Inferior parietal cortex (tissue), 1 donor: Measurements from ENCODE around the gene IKZF2.
"Not testable (repeated sequence)": the region's sequence is repeated elsewhere in the genome, so short reads cannot be mapped to it uniquely, and the experiment has no call there.

Source experiments
- DNase-seq: peaks from one replicate; pipeline ENCODE4 v3.0.0-alpha.2; 2016; ENCODE audit errors: extremely low spot score

The IKZF2 gene

DNA sequence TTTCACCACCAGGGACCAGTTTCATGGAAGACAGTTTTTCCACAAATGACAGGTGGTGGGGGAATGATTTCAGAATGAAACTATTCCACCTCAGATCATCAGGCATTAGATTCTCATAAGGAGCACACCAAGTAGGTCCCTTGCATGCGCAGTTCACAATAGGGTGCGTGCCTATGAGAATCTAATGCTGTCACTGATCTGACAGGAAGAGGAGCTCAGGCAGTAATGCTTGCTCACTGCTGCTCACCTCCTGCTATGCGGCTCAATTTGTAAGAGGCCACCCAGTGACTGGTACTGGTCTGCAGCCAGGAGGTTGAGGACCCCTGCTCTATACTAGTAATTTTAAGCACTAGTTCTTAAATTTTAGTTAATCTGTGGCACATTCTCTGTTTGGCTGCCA, 107.8 kb downstream of the IKZF2 start:
- DNase-seq, result no peak

DNA sequence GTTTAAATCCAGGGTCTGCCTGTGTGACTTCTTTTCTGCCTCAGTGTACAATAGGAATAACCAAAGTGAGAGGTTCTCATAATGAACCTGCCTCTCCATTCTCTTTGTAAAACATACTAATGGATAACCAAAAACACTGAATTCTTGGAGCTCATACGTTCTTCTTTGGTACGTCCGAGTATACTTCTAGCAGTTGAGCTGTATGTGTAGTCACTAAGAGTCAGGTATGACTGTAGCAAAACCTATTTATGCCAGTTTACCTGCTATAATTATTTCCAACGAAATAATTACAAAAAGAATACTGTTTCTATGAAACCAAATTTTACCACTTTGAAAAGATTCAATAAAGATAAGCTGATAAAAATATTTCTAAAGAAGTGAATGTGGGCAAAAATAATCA, 109.2 kb downstream of the IKZF2 start:
- DNase-seq, result no peak

DNA sequence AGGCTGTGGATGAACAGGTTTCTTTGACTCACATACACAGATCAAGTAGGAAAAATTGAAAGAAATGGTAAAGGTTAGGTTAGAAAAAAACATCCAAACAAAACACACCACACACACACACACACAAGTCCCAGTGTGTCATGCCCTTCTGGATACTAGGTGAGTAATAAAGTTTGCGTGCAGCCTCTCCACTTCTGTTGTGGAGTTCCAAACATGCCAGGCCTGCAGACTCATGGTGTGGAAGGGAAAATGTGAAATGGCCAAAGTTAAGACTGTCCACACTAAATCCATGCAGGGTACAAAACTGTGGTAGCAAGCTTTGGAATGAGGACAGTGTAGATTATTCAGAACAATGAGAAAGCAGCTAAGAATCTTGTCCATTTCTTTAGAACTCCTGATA, 114.6 kb downstream of the IKZF2 start:
- no peak for DNase-seq

DNA sequence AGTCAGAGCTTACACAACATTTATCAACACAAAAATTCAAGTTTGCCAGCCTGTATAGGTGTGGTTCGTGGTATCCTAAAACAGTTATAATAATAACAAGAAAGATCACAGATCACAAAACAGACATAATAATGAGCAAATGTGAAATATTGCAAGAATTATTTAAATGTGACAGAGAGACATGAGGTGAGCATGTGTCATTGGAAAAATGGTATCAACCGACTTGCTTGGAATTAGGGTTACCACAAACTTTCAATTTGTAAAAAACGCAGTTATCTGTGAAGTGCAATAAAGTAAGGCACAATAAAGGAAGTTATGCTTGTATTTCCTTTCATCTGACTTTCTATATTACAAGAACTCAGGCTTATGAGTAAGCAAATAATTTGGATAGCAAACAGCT, 116.8 kb downstream of the IKZF2 start:
- no peak for DNase-seq

DNA sequence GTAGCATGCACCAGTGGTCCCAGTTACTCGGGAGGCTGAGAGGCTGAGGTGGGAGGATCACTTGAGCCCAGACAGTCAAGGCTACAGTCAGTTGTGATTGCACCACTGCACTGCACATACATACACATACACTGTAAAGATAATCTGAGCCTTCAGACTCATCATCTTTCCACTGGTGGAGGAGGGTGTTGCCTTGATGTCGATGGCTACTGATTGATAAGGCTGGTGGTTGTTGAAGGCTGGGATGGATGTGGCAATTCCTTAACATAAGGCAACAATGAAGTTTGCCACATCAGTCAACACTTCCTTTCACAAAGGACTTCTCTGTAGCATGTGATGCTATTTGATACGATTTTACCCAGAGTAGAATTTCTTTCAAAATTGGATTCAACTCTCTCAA, 118.8 kb downstream of the IKZF2 start:
- DNase-seq, result no peak

DNA sequence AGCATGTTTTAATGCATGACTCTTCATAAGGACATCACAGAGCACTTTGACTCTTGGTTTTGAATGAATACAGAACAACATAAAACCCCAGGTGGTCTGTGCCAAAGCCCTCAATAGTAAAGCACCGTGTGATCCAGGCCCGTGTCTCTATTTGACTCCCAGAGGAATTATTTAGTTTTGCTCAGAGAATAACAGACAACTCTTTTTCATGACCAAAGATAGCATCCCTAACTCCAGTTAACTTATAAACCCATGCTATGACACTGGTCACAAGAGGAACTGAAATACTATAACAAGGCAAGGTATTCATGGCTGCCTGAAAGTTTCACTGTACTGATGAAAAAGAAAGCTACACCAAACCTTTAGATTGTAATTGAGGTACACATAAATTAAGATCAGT, 128.4 kb downstream of the IKZF2 start:
- no peak for DNase-seq

DNA sequence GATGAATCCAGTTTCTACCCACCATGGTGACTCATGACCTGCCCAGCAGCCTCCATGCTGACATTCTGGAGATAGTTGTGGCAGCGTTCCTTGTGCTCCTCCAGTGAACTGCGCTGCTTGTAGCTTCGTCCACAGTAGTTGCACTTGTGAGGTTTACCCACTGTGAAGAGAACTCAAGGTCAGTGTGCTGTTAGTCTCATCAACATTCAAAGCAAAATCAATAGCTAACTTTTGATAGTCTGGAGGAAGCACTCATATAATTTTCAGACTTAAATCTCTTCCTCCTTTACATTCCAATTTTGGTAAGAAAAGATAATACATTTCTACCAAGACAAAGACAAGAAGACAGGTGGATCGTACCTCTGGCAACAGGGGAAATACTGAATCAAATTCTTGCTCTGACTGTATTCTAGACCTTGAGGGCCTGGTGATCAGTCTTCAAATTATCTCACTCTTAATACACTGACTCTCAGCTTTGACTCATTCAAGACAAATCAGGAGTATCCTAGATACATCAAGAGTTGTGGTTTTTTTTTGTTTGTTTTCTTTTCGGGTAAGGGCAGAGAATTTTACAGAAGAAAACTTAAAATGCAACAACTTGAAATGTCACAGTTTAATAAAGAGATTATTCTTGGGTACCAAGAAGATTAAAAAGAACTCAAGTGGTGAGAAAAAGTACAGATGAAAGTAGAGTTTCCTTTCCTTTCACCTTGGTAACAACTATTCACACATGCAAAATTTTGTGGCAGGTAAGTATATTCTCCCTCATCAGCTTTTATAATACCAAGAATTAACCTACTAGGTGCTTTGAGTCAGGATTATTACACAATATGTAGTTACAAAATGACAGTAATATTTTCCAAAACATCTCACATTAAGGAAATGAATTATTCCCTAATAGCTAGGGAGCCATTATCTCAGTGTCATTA, 129.2 kb downstream of the IKZF2 start:
- no peak for DNase-seq

DNA sequence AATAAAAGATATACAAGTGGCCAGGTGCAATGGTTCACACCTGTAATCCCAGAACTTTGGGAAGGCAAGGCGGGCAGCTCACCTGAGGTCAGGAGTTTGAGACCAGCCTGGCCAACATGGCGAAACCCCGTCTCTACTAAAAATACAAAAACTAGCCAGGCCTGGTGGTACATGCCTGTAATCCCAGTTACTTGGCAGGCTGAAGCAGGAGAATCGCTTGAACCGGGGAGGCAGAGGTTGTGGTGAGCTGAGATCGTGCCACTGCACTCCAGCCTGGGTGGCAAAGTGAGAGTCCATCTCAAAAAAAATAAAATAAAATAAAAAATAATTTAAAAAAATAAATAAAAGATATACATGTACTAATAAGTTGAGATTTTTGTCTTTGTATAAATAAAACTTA, 130.5 kb downstream of the IKZF2 start:
- not testable (repeated sequence) for DNase-seq

DNA sequence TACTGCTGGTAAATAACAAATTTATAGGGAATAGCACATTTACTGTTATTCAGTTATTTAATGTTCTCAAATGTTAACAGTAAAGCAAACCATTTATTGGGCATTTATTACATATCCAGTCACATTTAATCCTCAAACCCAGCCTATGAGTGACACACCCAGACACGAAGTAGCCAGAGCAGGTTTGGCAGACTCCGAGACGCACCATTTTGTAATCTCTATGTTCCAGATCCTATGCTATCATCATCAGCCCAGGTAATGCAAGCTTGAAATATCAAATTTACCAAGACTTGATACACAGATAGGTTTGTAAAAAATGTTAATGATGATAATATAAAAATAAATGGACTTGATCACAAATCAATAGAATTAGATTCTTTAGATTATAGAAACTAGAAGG, 131.1 kb downstream of the IKZF2 start:
- DNase-seq, result no peak

DNA sequence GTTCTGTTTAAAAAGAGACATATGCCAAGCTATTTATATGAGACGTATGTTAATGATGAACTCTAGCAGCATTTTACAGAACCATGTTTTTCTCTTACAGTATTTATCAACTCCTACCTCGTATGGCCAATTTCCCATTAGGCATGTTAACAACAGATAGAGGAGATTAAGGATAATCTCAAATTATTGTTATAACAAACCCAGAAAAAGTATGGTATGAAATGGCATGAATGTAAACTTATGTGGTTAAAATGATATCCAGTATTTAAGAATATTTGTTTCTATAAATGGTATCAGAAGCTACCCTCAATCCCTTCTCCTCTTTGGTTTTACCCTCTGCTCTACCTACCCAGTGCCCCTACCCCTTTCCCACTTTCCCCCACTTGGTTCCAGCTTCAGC, 132.0 kb downstream of the IKZF2 start:
- no peak for DNase-seq

DNA sequence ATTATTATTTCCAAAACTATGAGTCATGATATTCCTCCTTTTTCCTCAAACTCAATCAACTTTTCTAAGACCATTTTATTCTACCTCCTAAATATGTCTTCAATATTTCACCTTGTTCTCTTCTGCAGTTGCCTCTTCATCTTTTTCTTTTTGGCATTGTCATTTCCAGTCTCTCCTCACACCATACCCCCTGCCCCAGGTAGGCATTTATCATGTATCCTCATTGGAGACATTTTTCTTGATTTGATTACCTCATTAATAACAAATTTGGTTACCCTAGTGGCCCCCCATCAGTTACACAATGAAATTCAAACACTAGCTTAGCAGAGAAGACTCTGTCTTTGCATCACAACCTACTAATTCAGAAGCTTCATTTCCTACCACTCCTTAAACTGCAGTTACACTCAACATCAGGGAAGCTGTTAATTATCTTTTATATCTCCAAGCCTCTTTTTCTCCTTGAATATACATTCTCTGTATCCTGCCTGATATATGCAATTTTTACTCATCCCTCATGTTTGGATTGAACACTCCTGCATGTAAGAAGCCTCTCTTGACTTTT, 133.0 kb downstream of the IKZF2 start:
- DNase-seq, result no peak

DNA sequence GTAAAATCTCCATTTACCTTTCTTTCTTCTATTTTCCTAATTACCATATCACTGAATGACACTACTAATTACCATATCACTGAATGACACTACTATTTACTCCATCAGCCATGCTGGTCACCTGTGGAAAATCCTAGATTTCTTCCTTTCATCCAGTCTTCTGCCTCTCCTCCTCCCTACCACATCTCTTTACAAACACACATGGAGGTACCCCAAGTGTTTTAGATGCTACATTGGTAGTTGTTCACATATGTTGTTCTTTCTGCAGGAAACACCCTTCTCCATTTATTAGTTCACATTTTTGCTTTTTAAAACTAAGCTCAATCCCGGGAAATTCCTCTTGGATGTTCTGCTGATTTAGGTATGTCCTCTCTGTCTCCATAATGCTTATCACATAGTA, 134.0 kb downstream of the IKZF2 start:
- no peak for DNase-seq

DNA sequence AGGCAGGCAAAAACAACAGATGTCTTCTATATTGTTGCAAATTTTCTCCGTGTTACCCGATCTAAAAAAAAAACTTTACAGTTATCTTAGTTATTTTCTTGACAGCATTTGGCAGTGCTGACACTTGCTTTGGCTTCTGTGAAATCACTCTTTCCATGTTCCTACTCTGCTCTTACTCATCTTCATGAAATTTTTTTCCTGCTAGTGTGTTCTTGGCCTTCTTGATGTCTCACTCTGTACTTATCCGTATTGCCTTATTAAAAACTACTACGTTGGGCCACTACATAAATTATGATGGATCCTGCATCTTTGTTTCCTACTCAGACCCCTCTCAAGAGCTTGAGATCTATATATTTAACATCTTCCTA, 134.4 kb downstream of the IKZF2 start:
- DNase-seq, result no peak

DNA sequence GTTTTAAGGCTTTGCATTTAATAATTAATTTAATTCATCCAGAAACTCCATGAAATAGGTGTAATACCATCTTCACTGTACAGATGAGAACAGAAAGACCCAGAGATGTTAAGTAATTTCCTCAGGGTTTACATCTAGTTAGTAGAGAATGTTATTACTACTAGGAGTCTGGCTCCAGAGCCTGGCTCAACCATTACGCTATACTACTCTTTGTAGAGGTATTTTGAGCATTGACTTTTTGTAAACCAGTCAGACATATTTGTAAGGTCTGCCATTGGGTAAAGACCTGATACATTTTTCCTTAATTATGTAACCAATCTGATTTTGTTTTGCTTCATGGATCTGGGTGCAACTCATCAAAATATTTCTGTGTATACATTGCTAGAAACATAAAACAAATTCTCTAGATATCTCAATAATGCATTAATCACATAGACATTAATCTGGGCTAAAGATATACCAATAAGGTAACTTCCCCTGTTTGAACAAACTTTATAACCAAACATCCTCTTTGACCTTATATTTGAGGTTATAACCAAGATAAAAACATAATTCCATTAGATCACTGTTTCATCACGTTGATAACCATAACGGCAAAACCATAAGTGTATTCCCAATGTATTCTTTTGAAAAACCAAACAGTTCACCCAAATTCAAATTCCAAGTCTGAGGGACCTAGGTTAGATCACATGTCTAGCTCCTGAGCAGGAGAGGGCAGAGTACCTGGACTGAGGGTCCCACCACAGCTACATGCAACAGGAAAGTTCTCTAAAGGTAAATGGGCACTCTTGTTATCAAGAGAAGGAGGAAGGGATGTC, 135.0 kb downstream of the IKZF2 start:
- DNase-seq, result no peak

DNA sequence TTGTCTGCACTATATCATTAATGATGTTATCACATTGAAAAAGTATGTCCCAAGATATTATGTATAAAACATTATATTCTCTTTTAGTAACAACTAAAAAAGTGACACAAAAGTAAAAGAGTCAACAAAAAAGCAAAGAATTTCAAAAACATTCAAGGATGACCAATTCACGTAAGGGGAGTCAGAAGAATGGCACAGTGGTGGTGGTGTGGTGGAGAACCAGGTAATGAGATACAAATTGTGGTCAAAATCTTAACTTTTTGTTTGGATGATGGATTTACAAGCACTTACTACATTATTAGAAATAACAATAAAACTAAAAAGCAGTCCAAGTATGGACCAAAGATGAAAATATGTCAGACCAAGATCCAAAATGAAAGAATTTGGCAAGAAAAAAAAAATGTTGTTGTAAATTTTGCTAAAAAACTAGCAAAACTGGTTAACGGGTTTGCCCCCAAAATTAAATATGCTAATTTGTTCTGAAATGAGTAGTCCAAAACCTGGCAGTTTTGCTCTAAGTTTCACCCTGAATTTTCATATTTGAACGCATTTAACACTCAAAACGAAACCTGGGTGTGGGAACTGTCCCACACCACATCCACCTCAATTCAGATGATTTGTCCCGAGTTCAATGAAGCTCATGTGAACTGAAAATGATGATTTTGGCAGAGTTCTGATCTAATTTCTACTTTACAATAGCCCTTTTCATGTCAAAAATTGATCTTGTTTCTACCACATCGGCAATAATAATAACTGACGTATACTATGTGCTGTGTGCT, 135.8 kb downstream of the IKZF2 start:
- DNase-seq, result no peak

DNA sequence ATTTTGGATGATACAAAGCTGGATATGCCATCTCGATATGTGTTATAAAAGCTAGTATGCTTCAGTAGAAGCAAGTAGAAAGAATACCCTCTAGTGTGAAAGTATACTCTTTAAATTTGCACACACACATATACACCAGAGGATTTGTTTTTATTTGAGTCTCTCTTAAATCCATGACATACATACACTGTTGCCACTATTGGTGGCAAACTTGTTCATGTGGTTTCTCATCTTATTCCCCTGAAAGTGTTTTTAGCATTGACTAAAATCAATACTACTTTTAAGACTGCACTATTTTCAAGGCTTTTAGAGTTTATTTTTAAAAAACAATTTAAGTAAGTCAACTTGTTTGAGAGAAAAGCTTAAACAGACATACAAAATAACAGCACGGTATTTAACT, 137.4 kb downstream of the IKZF2 start:
- DNase-seq, result no peak

DNA sequence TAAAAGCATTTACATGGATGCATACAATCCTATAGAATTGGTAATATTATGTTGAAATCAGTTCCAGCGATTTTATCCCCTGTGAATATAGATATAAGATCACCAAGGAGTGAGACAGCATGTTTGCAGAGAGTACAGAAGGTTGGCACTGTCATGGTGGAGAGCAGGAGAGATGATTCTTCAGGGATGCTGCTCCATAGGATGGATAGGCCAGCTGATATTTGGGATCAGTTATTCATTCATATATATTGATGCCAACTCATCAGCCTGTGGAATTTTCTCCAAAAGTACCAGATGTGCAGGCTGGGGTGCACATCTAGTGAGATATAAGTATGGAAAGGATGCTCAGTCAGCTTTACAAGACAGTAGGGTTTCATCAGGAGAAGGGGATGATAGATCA, 139.9 kb downstream of the IKZF2 start:
- DNase-seq, result no peak

DNA sequence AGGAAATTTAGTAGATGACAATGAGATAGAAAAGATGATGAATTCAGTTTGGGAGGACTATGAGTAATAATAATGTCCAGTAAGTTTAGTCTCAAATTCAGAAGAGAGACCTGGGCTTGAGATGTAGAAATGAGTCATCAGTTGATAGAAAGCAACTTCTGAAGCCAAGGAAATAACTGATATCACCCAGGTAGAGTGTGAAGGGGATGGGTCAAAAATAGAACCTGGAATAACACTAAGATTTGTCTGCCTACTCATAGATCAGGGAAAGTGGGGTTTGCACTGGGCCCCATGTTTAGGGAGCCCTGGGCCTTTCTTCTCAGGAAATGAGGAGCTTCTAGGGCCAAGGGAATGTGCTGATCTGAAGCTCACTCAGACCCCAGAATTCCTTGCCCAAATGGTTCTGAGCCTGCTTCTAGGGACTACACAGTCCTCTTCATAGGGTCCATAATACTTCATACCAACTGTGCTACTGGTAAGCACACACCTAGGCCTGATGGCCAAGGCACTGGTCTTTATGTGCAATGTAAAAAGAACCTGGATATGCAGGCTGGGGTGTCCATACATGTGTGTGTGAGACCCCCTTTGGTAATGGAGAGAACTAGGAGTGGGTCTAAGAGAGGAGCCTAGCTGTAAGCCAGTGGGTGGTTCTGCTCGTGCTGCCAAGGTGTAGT, 141.2 kb downstream of the IKZF2 start:
- DNase-seq, result no peak

DNA sequence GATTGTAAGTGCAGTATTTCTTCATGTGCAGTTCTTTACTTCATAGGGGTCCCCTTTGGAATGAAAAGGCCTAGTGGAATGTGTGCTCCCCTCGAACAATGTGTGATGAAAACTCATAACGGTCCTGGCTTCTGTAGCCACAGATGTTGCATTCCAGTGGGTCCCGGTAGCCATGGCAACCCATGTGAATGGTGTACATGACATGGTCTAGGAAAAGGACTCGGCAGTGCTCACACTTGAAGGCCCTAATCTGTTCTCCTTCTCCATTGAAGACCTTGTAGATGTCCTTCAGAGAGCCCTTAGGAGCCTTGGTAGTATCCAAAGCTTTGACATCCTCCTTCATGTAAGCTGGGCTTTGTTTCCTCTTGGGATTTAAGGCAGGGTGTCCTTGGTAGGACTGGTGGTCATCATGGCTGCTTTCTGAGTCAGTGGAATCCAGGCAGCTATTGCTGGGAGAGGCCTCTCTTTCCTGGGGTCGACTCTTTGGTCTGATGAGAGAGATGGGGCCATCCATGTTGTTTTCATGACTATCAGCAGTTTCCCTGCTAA, 144.0 kb downstream of the IKZF2 start:
- no peak for DNase-seq

DNA sequence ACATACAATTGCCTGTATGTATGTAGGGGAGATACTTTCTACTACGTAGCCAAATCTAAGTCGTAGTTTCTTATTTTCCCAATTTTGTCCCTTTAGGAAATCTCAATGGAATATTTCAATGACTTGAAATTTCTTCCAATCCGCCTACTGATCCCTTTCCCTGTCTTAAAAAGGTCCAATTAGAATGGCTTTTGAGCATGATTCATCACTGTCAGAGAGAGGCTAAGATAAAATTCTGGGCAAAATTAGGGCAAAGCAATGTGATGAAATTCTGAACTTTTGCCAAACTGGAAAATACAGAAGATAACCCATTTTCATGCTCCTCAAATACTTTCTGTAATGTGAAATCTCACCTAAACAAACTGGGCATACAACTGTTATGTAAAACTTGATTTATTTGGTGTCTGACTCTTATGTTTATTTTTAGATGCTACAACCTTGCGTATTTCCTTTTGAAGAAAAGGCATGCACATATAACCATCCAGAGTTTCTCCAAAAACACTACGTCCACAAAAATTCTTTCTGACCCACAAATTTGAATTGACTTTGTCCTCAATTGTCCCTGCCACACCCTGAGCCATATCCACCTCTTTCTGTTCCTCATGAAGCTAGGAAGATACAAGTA, 147.1 kb downstream of the IKZF2 start:
- no peak for DNase-seq

DNA sequence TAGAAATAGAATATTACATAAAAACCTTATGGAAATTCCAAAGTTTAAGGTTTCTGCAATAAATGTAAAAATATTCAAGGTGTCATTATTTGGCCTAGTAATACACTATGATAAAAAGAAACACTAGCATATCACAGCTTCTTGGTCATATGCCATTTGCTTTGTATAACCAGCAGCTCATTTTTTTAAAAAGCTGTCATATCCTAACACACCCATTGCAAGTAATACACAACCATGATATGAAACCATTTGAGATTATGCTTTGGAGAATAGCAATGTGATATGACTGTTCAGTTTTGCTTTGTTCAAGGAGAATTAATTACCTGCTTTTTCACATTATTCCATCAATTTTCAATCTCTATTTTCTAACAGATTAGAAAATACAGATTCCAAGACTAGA, 149.0 kb downstream of the IKZF2 start:
- no peak for DNase-seq
